HG03520 (cell line): Measurements from ENCODE around the gene TCAP.

Experiments
- ATAC-seq: cut with Tn5 transposase; IDR thresholded peaks from one replicate; pipeline ENCODE4 v1.9.1; 2021; ENCODE audit warnings: mild to moderate bottlenecking, moderate library complexity; ENCODE audit not compliant: unreplicated experiment

TCAP gene

GRCh38 chr17:39648616-39649366 is 16.4 kb upstream of the TCAP start:
- ATAC-seq, result no peak

DNA sequence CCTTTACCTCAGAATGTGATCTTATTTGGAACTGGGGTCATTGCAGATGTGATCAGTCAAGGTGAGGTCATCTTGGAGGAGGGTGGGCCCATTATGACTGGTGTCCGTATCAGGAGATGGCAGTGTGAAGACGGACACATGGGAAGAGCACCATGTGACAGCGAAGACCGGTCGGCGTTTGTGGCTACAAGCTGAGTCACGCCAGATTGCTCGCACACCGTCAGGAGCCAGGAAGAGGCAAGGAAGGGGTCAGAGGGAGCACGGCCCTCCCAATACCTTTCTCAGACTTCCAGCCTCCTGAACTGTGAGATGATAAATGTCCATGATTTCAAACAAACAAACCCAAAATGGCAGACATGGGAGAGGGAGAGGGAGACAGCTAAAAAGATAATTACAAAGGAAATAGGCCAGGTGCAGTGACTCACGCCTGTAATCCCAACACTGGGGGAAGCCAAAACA is 15.0 kb upstream of the TCAP start:
- ATAC-seq, result no peak

DNA sequence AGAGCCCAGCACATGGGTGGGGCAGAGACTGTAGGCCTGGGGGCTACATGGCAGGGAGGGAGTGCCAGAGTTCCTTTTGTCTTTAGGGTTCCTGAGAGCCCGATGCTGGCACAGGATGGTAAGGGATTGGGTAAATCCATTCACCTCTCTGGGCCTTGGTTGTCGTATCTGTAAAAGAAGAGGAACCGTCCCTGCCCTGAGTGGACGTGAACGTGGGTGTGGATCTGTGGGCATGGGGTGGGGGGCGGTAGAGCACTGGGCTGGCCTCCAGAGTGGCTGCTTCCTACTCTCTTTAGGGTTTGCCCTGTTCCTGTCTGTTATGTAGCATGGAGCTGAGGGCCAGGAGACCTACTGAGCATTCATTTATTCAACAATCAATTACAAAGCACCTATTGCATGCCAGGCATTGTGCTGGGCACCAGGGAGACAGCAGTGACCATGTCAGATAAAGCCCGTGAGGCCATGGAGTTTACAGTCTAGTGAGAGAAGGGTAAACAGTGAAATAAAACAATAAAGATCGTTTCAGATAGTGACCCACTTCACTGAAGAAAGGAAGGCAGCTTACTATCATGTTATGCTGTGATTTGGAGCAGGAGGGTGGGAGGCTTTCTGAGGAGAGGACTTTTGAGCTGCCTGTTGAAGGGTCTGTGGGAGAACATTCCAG is 13.1 kb upstream of the TCAP start:
- ATAC-seq, result no peak

DNA sequence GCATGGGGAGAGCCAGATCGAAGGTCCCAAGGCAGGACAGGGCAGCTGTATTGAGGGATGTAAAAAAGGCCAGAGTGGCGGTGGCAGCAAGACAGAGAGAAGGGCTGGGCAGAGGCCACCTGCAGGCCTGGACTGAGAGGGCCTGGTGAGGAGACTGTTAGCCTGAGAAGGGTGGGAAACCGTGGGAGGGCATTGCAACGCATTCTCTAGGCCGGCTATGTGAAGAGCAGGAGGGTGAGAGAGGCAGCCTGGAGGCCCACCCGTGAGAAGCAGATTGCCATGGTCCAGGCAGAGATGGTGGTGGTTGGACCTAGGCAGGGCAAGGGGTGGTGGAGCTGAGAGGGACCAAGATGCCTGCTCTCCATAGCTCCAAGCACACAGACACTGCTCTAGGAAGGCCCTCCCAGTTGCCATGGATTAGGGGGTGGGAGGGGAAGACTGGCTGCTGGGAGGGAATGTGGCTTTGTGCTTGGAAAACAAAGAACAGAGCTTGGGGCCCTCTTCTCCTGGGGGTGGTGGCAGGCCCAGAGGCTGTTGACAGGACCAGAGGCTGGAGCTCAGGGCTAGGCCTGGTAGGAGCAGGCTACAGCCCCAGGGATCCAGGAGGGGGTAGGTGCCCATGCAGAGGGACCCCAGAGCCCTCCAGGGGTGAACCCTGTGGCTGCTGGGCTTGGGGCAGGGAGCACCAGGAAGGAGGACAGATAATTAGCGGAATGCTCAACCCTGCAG is 12.4 kb upstream of the TCAP start:
- ATAC-seq, result no peak

DNA sequence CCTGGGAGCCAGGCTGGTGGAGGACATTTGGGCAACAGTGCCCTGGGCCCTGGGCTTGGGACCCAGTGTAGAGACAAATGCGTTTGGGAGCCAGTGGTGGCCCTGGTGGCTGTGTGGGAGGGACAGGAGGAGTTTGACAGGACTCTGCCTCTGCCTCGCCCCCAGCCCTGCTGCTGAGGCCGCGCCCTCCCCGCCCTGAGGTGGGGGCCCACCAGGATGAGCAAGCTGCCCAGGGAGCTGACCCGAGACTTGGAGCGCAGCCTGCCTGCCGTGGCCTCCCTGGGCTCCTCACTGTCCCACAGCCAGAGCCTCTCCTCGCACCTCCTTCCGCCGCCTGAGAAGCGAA is 11.9 kb upstream of the TCAP start:
- ATAC-seq, result no peak

DNA sequence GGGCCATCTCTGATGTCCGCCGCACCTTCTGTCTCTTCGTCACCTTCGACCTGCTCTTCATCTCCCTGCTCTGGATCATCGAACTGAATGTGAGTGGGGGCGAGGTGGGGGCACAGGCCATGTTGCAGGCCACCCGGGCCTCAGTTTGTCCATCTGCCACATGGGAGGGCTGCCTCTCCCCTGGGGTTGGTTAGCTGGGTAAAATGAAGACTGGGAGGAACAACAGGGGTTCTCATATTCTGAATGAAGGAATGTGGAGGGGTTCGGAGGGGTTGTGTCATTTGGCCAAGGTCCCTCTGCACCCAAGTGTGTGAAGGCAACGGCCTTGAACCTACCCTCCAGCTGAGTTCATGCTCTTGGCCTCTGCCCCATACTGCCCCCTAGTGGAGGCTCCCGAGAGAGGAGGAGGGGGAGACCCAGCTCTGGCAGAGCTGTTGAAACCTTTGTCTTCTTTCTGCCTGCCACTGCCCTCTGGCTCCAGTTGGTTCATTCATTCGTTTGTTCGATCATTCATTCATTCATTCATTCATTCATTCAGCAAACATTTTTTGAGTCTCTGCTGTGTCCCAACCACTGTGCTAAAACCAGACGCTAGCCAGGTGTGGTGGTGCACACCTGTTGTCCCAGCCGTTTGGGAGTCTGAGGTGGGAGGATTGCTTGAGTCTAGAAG is 11.4 kb upstream of the TCAP start:
- ATAC-seq, result no peak

DNA sequence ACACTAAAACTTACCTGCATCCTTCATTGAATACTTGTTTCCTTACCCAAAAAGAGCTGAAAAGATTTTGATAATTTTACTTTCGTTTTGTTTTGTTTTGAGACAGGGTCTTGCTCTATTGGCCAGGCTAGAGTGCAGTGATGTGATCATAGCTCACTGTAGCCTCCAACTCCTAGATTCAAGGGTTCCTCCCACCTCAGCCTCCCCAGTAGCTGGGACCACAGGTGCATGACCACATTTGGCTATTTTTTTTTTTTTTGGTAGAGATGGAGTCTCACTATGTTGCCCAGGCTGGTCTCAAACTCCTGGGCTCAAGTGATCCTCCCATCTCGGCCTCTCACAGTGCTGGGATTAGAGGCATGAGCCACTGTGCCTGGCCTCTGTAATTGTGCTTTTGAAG is 10.0 kb upstream of the TCAP start:
- no peak for ATAC-seq

DNA sequence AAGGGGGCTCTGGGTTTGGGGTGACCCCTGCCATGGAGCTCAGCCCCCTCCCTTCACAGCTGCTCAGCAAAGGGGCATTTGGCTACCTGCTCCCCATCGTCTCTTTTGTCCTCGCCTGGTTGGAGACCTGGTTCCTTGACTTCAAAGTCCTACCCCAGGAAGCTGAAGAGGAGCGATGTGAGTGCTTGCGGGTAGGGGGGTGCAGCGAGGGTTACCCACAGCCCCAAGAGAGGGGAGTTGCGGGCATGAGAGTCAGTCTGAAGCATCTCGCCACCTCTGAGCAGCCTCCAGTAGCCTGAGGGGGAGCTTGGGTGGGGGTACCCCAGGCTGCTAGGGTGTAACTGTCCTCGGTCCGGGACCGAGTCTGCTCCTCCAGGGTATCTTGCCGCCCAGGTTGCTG is 6.8 kb upstream of the TCAP start:
- ATAC-seq, result no peak

DNA sequence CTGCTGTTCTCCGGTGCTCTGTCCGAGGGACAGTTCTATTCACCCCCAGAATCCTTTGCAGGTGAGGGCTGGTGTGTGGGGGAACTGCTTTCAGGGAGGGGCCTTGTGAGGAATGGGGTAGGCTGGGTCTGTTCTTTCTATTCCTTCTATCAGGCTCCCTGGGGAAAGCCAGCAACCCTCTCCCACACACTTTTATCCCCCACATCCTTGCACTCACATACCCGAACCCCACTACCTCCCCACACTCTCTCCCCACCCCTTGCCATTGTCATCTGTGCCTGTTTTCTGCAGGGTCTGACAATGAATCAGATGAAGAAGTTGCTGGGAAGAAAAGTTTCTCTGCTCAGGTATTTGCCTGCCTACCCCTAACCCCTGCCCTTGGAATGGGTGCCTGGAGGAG is 6.4 kb upstream of the TCAP start:
- no peak for ATAC-seq

- no peak for ATAC-seq
Observed at GRCh38 chr17:39659279-39660010, 5.7 kb upstream of the TCAP start.

- no peak for ATAC-seq
Observed at GRCh38 chr17:39660011-39660360, 5.2 kb upstream of the TCAP start.

- no peak for ATAC-seq
Observed at GRCh38 chr17:39660397-39661385, 4.5 kb upstream of the TCAP start.

- no peak for ATAC-seq
Observed at GRCh38 chr17:39661744-39662541, 3.2 kb upstream of the TCAP start.

- no peak for ATAC-seq
Observed at GRCh38 chr17:39662551-39663339, 2.4 kb upstream of the TCAP start.

DNA sequence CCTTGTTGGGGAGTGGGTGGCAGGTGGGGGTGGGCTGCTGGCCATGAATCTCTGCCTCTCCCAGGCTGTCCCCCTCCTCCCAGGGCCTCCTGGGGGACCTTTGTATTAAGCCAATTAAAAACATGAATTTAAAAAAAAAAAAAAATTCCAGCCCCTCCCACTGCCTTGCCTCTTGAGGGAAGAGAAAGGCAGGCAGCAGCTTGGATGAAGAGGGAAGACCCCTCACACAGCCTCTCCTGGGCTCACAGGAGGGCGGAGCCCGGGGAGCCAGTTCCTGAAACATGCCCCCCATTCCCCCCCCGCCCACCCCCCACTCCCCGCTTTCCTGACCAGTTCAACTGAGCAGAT is 1.8 kb upstream of the TCAP start:
- no peak for ATAC-seq

DNA sequence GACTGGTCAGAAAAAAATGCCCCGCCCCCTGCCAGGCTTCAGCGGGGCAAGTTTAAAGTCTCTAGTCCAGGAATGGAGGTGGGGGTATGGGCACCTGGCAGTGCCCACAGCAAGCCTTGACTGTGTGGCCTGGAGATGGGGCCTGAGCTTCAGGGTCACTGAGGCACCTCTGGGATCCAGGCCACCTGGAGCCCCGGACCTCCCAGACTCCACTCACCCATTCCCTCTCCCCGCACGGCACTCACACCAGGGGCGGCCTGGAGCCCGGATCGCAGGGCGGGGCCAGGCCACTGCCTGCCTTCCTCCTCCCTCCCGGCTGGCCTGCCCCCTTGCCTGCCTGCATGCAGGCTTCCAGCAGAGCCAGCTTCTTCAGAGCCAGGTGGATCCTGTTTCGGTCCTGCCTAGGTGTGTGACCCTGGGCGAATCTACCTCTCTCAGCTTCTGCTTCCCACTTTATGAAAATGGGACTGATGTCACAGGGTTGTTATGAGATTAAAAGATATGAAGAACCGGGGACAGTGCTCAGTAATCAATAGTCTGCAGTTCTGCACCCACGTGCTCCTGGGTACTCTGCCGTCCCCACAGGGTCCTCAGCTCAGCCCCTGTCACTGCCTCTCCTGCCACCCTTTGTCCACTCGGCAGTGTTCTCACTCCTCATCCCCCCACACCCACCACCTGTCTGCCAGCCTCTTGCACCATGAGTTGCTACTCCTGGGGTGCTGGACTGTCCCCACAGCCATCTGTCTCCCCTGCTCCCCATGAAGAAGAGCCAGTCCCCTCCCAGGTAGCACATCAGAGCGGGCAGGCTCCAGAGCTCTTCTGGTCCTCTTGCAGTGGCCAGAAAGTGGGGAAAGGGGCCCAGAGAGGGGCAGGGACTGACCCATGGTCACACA is 1.2 kb upstream of the TCAP start:
- ATAC-seq, result no peak

DNA sequence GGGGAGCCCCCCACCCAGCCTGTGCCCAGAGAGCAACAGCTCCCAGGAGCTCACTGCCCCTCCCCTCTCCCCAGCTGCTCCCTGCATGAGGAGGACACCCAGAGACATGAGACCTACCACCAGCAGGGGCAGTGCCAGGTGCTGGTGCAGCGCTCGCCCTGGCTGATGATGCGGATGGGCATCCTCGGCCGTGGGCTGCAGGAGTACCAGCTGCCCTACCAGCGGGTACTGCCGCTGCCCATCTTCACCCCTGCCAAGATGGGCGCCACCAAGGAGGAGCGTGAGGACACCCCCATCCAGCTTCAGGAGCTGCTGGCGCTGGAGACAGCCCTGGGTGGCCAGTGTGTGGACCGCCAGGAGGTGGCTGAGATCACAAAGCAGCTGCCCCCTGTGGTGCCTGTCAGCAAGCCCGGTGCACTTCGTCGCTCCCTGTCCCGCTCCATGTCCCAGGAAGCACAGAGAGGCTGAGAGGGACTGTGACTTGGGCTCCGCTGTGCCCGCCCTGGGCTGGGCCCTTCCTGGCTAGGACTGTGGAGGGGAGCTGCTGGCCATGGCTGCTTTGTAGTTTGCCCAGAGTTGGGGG is 584 bp downstream of the TCAP start:
- no peak for ATAC-seq
